ENCODE results near the gene SPEM3. TPM values are rescaled to one million over a fixed set of nuclear protein-coding genes. Genes with fewer than 3 reads are reported as not detected.

Gene SPEM3
- polyA plus RNA-seq, 3 donors: not detected

DNA sequence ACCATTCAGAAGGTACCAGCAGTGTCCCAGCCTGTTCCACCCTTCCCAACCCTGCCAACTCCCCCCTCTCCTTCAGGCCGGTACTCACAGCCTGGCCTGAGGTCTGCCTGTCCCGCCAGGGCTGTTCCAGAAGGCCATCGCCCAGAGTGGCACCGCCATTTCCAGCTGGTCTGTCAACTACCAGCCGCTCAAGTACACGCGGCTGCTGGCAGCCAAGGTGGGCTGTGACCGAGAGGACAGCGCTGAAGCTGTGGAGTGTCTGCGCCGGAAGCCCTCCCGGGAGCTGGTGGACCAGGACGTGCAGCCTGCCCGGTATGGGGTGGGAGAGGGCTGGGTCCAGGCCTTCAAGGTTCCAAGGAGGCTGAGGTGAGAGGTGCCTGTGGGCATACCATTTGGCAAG is 13.8 kb upstream of the SPEM3 start:
- H3K4me1 Mint-ChIP-seq: no peaks in the 10 kb centered on the region

GRCh38 chr17:7415784-7416183 is 12.9 kb upstream of the SPEM3 start:
- Mint-ChIP-seq H3K4me1 (no peaks in the 10 kb centered on the region), H3K27ac (no peak overlapping the region), H3K9me3 (no peaks in the 10 kb centered on the region), H3K27me3 (ENCODE audit: low read depth in 3 of 3) (peaks cover 1 to 14% (median 7%) of the 10 kb centered on the region in 3 donors), H3K4me3 (no peak overlapping the region), H3K36me3 (no peaks in the 10 kb centered on the region)
- H3K79me2 ChIP-seq (ENCODE audit: insufficient read depth, low read length): no peaks in the 10 kb centered on the region
- H3K4me2 ChIP-seq (replicated peaks; ENCODE audit: extremely low read depth, low read length, poor library complexity, severe bottlenecking): no peak overlapping the region
- no peaks in the 10 kb centered on the region for H4K20me1 ChIP-seq (ENCODE audit: insufficient read depth, low read length)
- TF ChIP-seq, protein P1, sequence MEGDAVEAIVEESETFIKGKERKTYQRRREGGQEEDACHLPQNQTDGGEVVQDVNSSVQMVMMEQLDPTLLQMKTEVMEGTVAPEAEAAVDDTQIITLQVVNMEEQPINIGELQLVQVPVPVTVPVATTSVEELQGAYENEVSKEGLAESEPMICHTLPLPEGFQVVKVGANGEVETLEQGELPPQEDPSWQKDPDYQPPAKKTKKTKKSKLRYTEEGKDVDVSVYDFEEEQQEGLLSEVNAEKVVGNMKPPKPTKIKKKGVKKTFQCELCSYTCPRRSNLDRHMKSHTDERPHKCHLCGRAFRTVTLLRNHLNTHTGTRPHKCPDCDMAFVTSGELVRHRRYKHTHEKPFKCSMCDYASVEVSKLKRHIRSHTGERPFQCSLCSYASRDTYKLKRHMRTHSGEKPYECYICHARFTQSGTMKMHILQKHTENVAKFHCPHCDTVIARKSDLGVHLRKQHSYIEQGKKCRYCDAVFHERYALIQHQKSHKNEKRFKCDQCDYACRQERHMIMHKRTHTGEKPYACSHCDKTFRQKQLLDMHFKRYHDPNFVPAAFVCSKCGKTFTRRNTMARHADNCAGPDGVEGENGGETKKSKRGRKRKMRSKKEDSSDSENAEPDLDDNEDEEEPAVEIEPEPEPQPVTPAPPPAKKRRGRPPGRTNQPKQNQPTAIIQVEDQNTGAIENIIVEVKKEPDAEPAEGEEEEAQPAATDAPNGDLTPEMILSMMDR (IDR thresholded peaks at IDR 0.05): no peak
- H3K4me1 ChIP-seq (ENCODE audit: control insufficient read depth in 1 of 2, insufficient read depth in 2 of 2, low read length in 2 of 2): no peaks in the 10 kb centered on the region
- H2AFZ ChIP-seq (ENCODE audit: insufficient read depth, low read depth, low read length, poor library complexity, severe bottlenecking): no peak overlapping the region
- intact Hi-C loops (cut with micrococcal nuclease): no loop called here
- no peak overlapping the region for H3K9ac ChIP-seq (ENCODE audit: insufficient read depth, low read length, poor library complexity, severe bottlenecking)
- H3K4me3 ChIP-seq (replicated peaks in 1 of 3; ENCODE audit: low read depth in 2 of 3, low read length in 3 of 3): no peak overlapping the region
- H3K36me3 ChIP-seq (replicated peaks in 1 of 2; ENCODE audit: control insufficient read depth in 1 of 2, insufficient read depth in 2 of 2, low read length in 2 of 2): no peaks in the 10 kb centered on the region
- no peaks in the 10 kb centered on the region for H3K9me3 ChIP-seq (replicated peaks in 1 of 2; ENCODE audit: control insufficient read depth in 1 of 2, insufficient read depth in 1 of 2, low read length in 2 of 2)
- no peak for DNase-seq
- H3K27ac ChIP-seq (ENCODE audit: low read depth in 1 of 2, low read length in 2 of 2): no peak overlapping the region
- WGBS (ENCODE audit: insufficient coverage): 94% methylated on average over 21 of the region's 23 CpGs
- H3K27me3 ChIP-seq (ENCODE audit: control insufficient read depth in 2 of 2, insufficient read depth in 2 of 2, low read length in 2 of 2): no peaks in the 10 kb centered on the region

More for the DNA sequence above, 13.8 kb upstream of the SPEM3 start:
- Histone ChIP-seq H4K20me1 (ENCODE audit: insufficient read depth, low read length) (no peaks in the 10 kb centered on the region), H3K4me3 (replicated peaks in 1 of 3; ENCODE audit: low read depth in 2 of 3, low read length in 3 of 3) (no peak overlapping the region), H3K9me3 (replicated peaks in 1 of 2; ENCODE audit: control insufficient read depth in 1 of 2, insufficient read depth in 1 of 2, low read length in 2 of 2) (no peaks in the 10 kb centered on the region), H3K27ac (ENCODE audit: low read depth in 1 of 2, low read length in 2 of 2) (no peak overlapping the region), H3K27me3 (ENCODE audit: control insufficient read depth in 2 of 2, insufficient read depth in 2 of 2, low read length in 2 of 2) (no peaks in the 10 kb centered on the region), H3K4me1 (ENCODE audit: control insufficient read depth in 1 of 2, insufficient read depth in 2 of 2, low read length in 2 of 2) (no peaks in the 10 kb centered on the region), H2AFZ (ENCODE audit: insufficient read depth, low read depth, low read length, poor library complexity, severe bottlenecking) (no peak overlapping the region), H3K36me3 (replicated peaks in 1 of 2; ENCODE audit: control insufficient read depth in 1 of 2, insufficient read depth in 2 of 2, low read length in 2 of 2) (no peaks in the 10 kb centered on the region), H3K4me2 (replicated peaks; ENCODE audit: extremely low read depth, low read length, poor library complexity, severe bottlenecking) (no peak overlapping the region), H3K79me2 (ENCODE audit: insufficient read depth, low read length) (no peaks in the 10 kb centered on the region), H3K9ac (ENCODE audit: insufficient read depth, low read length, poor library complexity, severe bottlenecking) (no peak overlapping the region)
- no peaks in the 10 kb centered on the region for H3K36me3 Mint-ChIP-seq
- H3K27me3 Mint-ChIP-seq (ENCODE audit: low read depth in 3 of 3): peaks cover 4 to 18% (median 10%) of the 10 kb centered on the region in 3 donors
- no peak for DNase-seq
- H3K9me3 Mint-ChIP-seq: no peaks in the 10 kb centered on the region
- intact Hi-C loops (cut with micrococcal nuclease): no loop called here
- 86% methylated on average over 11 of the region's 14 CpGs for WGBS (ENCODE audit: insufficient coverage)
- TF ChIP-seq, protein P1 (IDR thresholded peaks at IDR 0.05): no peak
- no peak overlapping the region for H3K4me3 Mint-ChIP-seq
- no peak overlapping the region for H3K27ac Mint-ChIP-seq
